Endothelial cell of umbilical vein (primary cell): Measurements from ENCODE around the gene EXT2. TPM values are rescaled to one million over a fixed set of nuclear protein-coding genes. Genes with fewer than 3 reads are reported as not detected.

Experiments
- BruUV-seq: library from RNA; stranded (reverse); fragments of 400-500 nt; replicated peaks from 2 replicates; lab custom pipeline; 2021; lab: Mats Ljungman, UMichigan
- CTCF ChIA-PET: fragments of 300-600, 350-600 bp; sonication (Branson Sonifier 250); formaldehyde crosslinking; loops from one replicate; lab custom pipeline; 2021; ENCODE audit warnings: antibody characterized with exemption, inconsistent platforms; lab: Charles Lee
- POLR2A ChIA-PET: fragments of 300-600, 350-600 bp; sonication (Branson Sonifier 250); formaldehyde crosslinking; loops from one replicate; lab custom pipeline; 2021; ENCODE audit warnings: antibody characterized with exemption, inconsistent platforms; lab: Charles Lee
- DNase-seq: peaks from one replicate; pipeline ENCODE4 v3.0.0-alpha.2; 2011; ENCODE audit warnings: low read depth, low spot score
- FAIRE-seq: peaks from 2 replicates; lab custom pipeline; 2011; peaks lifted over from hg19 to GRCh38; lab: Jason Lieb, UNC
- H2AFZ ChIP-seq: 2 replicates; pipeline ENCODE4 v1.6.0; 2012; ENCODE audit warnings: low read depth, low read length, control low read depth, inconsistent platforms
- H3K27ac ChIP-seq: 2 replicates; pipeline ENCODE4 v1.5.1; 2011; ENCODE audit warnings: low read depth, mild to moderate bottlenecking, control low read depth, low read length, moderate library complexity; ENCODE audit not compliant: insufficient read depth
- H3K27me3 ChIP-seq, 2 experiments: 2 replicates each; pipeline versions ENCODE4 v1.6.0 to v1.6.1; 2011; ENCODE audit warnings: low read length in 2 of 2, mixed read lengths in 1 of 2; ENCODE audit not compliant: control insufficient read depth in 2 of 2, insufficient read depth in 2 of 2
- H3K36me3 ChIP-seq, 2 experiments: 2 replicates in 1 of 2; 3 replicates in 1 of 2; pipeline ENCODE4 v1.5.1; 2011; ENCODE audit warnings: low read length in 2 of 2, mild to moderate bottlenecking in 1 of 2, moderate library complexity in 1 of 2; ENCODE audit not compliant: control insufficient read depth in 2 of 2, insufficient read depth in 2 of 2; ENCODE audit errors: extremely low read depth in 1 of 2
- H3K4me1 ChIP-seq: 3 replicates; pipeline ENCODE4 v1.5.1; 2011; ENCODE audit warnings: mild to moderate bottlenecking, low read length; ENCODE audit not compliant: control insufficient read depth, insufficient read depth; ENCODE audit errors: extremely low read depth
- H3K4me2 ChIP-seq: 2 replicates; pipeline ENCODE4 v1.6.1; 2011; ENCODE audit warnings: low read length, control low read depth, mixed read lengths; ENCODE audit not compliant: insufficient read depth
- H3K4me3 ChIP-seq, 3 experiments: fragments of 200-600 bp in 1 of 3; sonication (generic), shearing (Covaris generic) in 1 of 3; replicated peaks in 1 of 3; 2 replicates each; pipeline ENCODE4 v1.5.1; 2011 to 2016; ENCODE audit warnings: control low read depth in 3 of 3, low read length in 3 of 3, mild to moderate bottlenecking in 2 of 3, inconsistent platforms in 1 of 3, low read depth in 1 of 3, moderate library complexity in 1 of 3; ENCODE audit not compliant: insufficient read depth in 1 of 3
- H3K79me2 ChIP-seq: 2 replicates; pipeline ENCODE4 v1.6.0; 2012; ENCODE audit warnings: low read length, inconsistent platforms; ENCODE audit not compliant: control insufficient read depth, insufficient read depth
- H3K9ac ChIP-seq: replicated peaks from 2 replicates; pipeline ENCODE3; 2011; ENCODE audit warnings: low read length, control low read depth; ENCODE audit not compliant: insufficient read depth; ENCODE audit errors: extremely low read depth
- H3K9me1 ChIP-seq: replicated peaks from 3 replicates; pipeline ENCODE4 v1.6.0; 2011; ENCODE audit warnings: mild to moderate bottlenecking, low read length; ENCODE audit not compliant: control insufficient read depth, insufficient read depth; ENCODE audit errors: extremely low read depth
- H3K9me3 ChIP-seq: replicated peaks from 2 replicates; pipeline ENCODE4 v1.5.1; 2012; ENCODE audit warnings: low read length, inconsistent platforms; ENCODE audit not compliant: control insufficient read depth, insufficient read depth
- H4K20me1 ChIP-seq: replicated peaks from 2 replicates; pipeline ENCODE3; 2011; ENCODE audit warnings: mild to moderate bottlenecking, low read length; ENCODE audit not compliant: control insufficient read depth, insufficient read depth; ENCODE audit errors: extremely low read depth
- CTCF ChIP-seq, 2 donors: IDR thresholded peaks; 1 replicate in 1 of 2; 2 replicates in 1 of 2; pipeline ENCODE4 v1.5.1; 2011; ENCODE audit warnings: low read length in 2 of 2, mild to moderate bottlenecking in 2 of 2, moderate library complexity in 2 of 2, control low read depth in 1 of 2, inconsistent platforms in 1 of 2, low read depth in 1 of 2; ENCODE audit not compliant: insufficient read depth in 1 of 2; ENCODE audit errors: extremely low read depth in 1 of 2
- EZH2 ChIP-seq: IDR thresholded peaks from 2 replicates; pipeline ENCODE4 v1.6.1; 2012; ENCODE audit warnings: borderline replicate concordance, low read depth, mild to moderate bottlenecking, moderate library complexity, low read length, inconsistent platforms; ENCODE audit not compliant: severe bottlenecking
- FOS ChIP-seq: IDR thresholded peaks from 2 replicates; pipeline ENCODE4 v1.6.1; 2011; ENCODE audit warnings: mild to moderate bottlenecking, low read length, moderate library complexity, borderline replicate concordance; ENCODE audit not compliant: insufficient read depth
- GATA2 ChIP-seq: IDR thresholded peaks from 2 replicates; pipeline ENCODE4 v1.7.0; 2011; ENCODE audit warnings: low read depth, mild to moderate bottlenecking, moderate library complexity, mixed read lengths, low read length; ENCODE audit not compliant: insufficient read length, insufficient read depth
- JUN ChIP-seq: IDR thresholded peaks from 2 replicates; pipeline ENCODE4 v1.6.1; 2011; ENCODE audit warnings: borderline replicate concordance, low read depth; ENCODE audit not compliant: insufficient read length, insufficient read depth
- MAX ChIP-seq: IDR thresholded peaks from 2 replicates; pipeline ENCODE4 v1.6.1; 2011; ENCODE audit not compliant: insufficient read depth, insufficient read length
- MYC ChIP-seq: IDR thresholded peaks from one replicate; pipeline ENCODE4 v1.6.1; 2011; ENCODE audit warnings: mild to moderate bottlenecking, low read depth, low read length
- POLR2A ChIP-seq: IDR thresholded peaks from 2 replicates; pipeline ENCODE4 v1.6.1; 2012; ENCODE audit warnings: low read depth, mild to moderate bottlenecking, control low read depth, low read length
- POLR2AphosphoS5 ChIP-seq: IDR thresholded peaks from 2 replicates; pipeline ENCODE4 v1.6.1; 2012; ENCODE audit warnings: low read depth, mild to moderate bottlenecking, control low read depth, low read length, moderate library complexity; ENCODE audit not compliant: insufficient read depth
- dilution Hi-C: fragments of 300-500 bp; cut with MboI; formaldehyde crosslinking; loops from one replicate; pipeline ENCODE4 v1.15.0; 2019; ENCODE audit warnings: low sequenced_read_pairs; ENCODE audit not compliant: extremely low pct_ligation_motif_present
- intact Hi-C: fragments of 100-400 bp; cut with micrococcal nuclease; formaldehyde crosslinking; loops from one replicate; pipeline ENCODE4 v1.10.0; 2022
- polyA plus RNA-seq, 4 experiments: library from polyadenylated mRNA; depleted of rRNA in 3 of 4; stranded (reverse) in 3 of 4; unstranded in 1 of 4; fragments of >200 nt; gene quantifications; 2 replicates each; pipeline versions ENCODE4 v1.2.1 to v1.2.3, GENCODE V29; 2011 to 2012; ENCODE audit warnings: missing spikeins in 1 of 4
- total RNA-seq: library from RNA; stranded (reverse); gene quantifications from 2 replicates; pipeline ENCODE4 v1.2.3, GENCODE V29; 2021

The EXT2 gene
- total and polyA plus RNA-seq, 2 donors (not counting 3 experiments of a cell fraction or from before 2014, with no cell fraction given) = 50.9 to 60.3 TPM

- ChIA-PET POLR2A (no interaction called here), CTCF (no interaction called here)
- Histone ChIP-seq H3K36me3 (no peaks in the 10 kb centered on the region), H3K27ac (no peak overlapping the region), H3K79me2 (no peaks in the 10 kb centered on the region), H3K9ac (no peak overlapping the region), H3K4me2 (no peak overlapping the region), H3K9me3 (no peaks in the 10 kb centered on the region), H4K20me1 (no peaks in the 10 kb centered on the region), H3K9me1 (no peaks in the 10 kb centered on the region), H3K27me3 (no peaks in the 10 kb centered on the region), H2AFZ (no peak overlapping the region), H3K4me3 (no peak overlapping the region), H3K4me1 (no peaks in the 10 kb centered on the region)
- TF ChIP-seq EZH2 = no peak
- no peak for TF ChIP-seq MYC
- TF ChIP-seq POLR2AphosphoS5 = no peak
- no peak for TF ChIP-seq POLR2A
- no peak for TF ChIP-seq JUN
- TF ChIP-seq CTCF (IDR thresholded peaks at IDR 0.05; ENCODE audit: extremely low read depth in 1 of 2, insufficient read depth in 1 of 2, low read depth in 1 of 2, low read length in 2 of 2) = no peak
- TF ChIP-seq FOS = no peak
- no peak for TF ChIP-seq GATA2
- no peak for TF ChIP-seq MAX
- dilution Hi-C loops = no loop called here
- intact Hi-C loops = no loop called here
- DNase-seq = no peak
- no TSS peak for BruUV-seq
- no peak for FAIRE-seq
These were observed 126.0 kb downstream of the EXT2 start for GRCh38 chr11:44221456-44221855.
